Natural killer cell (primary cell): Measurements from ENCODE around the gene ITFG1. TPM values are rescaled to one million over a fixed set of nuclear protein-coding genes. Genes with fewer than 3 reads are reported as not detected.

Experiments used
- ATAC-seq, 3 donors: fragments of 150-1000 bp in 2 of 3; fragments of 200-7000 bp in 1 of 3; cut with Tn5 transposase; 1 replicate in 1 of 3; 2 replicates in 2 of 3; pipeline ENCODE4 v1.10.0; 2021; ENCODE audit warnings: mild to moderate bottlenecking in 2 of 3, moderate library complexity in 2 of 3
- DNase-seq, 2 donors: peaks; one replicate each; pipeline versions ENCODE4 v3.0.0 to v3.0.0-alpha.2; 2013 to 2021; ENCODE audit warnings: mixed read lengths in 1 of 2
- H3K27ac ChIP-seq: one replicate; pipeline ENCODE4 v1.5.1; 2013; ENCODE audit warnings: mild to moderate bottlenecking, low read length
- H3K27me3 ChIP-seq: one replicate; pipeline ENCODE4 v1.6.1; 2013; ENCODE audit warnings: low read length; ENCODE audit not compliant: control insufficient read depth, insufficient read depth
- H3K36me3 ChIP-seq: one replicate; pipeline ENCODE4 v1.6.1; 2013; ENCODE audit warnings: low read length; ENCODE audit not compliant: control insufficient read depth, insufficient read depth
- H3K4me1 ChIP-seq: one replicate; pipeline ENCODE4 v1.6.1; 2013; ENCODE audit warnings: low read length; ENCODE audit not compliant: control insufficient read depth, insufficient read depth
- H3K4me3 ChIP-seq: one replicate; pipeline ENCODE4 v1.5.1; 2013; ENCODE audit warnings: low read length
- H3K9me3 ChIP-seq: one replicate; pipeline ENCODE4 v1.6.1; 2013; ENCODE audit warnings: low read length; ENCODE audit not compliant: control insufficient read depth, insufficient read depth
- H3K27ac Mint-ChIP-seq, 2 donors: one replicate each; pipeline ENCODE4 v1.8.0; 2022; ENCODE audit warnings: mild to moderate bottlenecking in 2 of 2, mixed read lengths in 2 of 2, moderate library complexity in 1 of 2
- H3K27me3 Mint-ChIP-seq, 2 donors: one replicate each; pipeline ENCODE4 v1.8.0; 2022; ENCODE audit warnings: low read depth in 2 of 2, mixed read lengths in 2 of 2
- H3K36me3 Mint-ChIP-seq: one replicate; pipeline ENCODE4 v1.8.0; 2022; ENCODE audit warnings: mixed read lengths
- H3K4me1 Mint-ChIP-seq, 2 donors: one replicate each; pipeline ENCODE4 v1.8.0; 2022; ENCODE audit warnings: mixed read lengths in 2 of 2
- H3K4me3 Mint-ChIP-seq: one replicate; pipeline ENCODE4 v1.8.0; 2022; ENCODE audit warnings: mild to moderate bottlenecking, moderate library complexity, mixed read lengths
- H3K9me3 Mint-ChIP-seq, 2 donors: one replicate each; pipeline ENCODE4 v1.8.0; 2022; ENCODE audit warnings: mixed read lengths in 2 of 2
- CTCF ChIP-seq: fragments of 200-600 bp; IDR thresholded peaks from one replicate; pipeline ENCODE4 v1.8.0; 2022; ENCODE audit warnings: antibody characterized with exemption
- WGBS: methylation state at CpG from one replicate; pipeline ENCODE4 v1.1.7; 2013; ENCODE audit warnings: missing lambda C conversion rate; ENCODE audit not compliant: insufficient coverage; 5-methylcytosine and 5-hydroxymethylcytosine counted together
- intact Hi-C: fragments of 100-400 bp; cut with micrococcal nuclease; formaldehyde crosslinking; loops from one replicate; pipeline ENCODE4 v1.14.2; 2022
- total RNA-seq, 4 donors: library from RNA; stranded (reverse); fragments of 120-200 nt in 1 of 4; gene quantifications; one replicate each; pipeline versions ENCODE4 v1.2.3 to v1.2.4, GENCODE V29; 2013 to 2022

The ITFG1 gene
- total RNA-seq, 3 donors from 2014 or later (not counting 1 experiment from before 2014, with no cell fraction given), result 30.4 to 44.1 (median 38.2) TPM

- Histone ChIP-seq H3K4me3 (no peak overlapping the region), H3K27me3 (no peaks in the 10 kb centered on the region), H3K36me3 (peaks cover 5% of the 10 kb centered on the region), H3K4me1 (no peaks in the 10 kb centered on the region), H3K27ac (no peak overlapping the region), H3K9me3 (no peaks in the 10 kb centered on the region)
- Mint-ChIP-seq H3K36me3 (no peaks in the 10 kb centered on the region), H3K27ac (no peak overlapping the region), H3K4me3 (no peak overlapping the region), H3K4me1 (peaks cover 5 to 6% of the 10 kb centered on the region in 2 donors), H3K9me3 (no peaks in the 10 kb centered on the region), H3K27me3 (no peaks in the 10 kb centered on the region)
- TF ChIP-seq CTCF, result no peak
- ATAC-seq, result no peak
- intact Hi-C loops, result no loop called here
- WGBS, result 97% methylated on average over 3 of the region's 3 CpGs
- DNase-seq, result no peak
Observed at GRCh38 chr16:47377154-47377553, 83.7 kb downstream of the ITFG1 start.

GRCh38 chr16:47375423-47375822, 85.4 kb downstream of the ITFG1 start:
- no peak overlapping the region for H3K27ac Mint-ChIP-seq
- intact Hi-C loops, result no loop called here
- DNase-seq (no peak), ATAC-seq (no peak)
- Histone ChIP-seq H3K27ac (no peak overlapping the region), H3K4me3 (no peak overlapping the region), H3K27me3 (no peaks in the 10 kb centered on the region), H3K4me1 (no peaks in the 10 kb centered on the region), H3K9me3 (no peaks in the 10 kb centered on the region), H3K36me3 (peaks cover 5% of the 10 kb centered on the region)
- no peaks in the 10 kb centered on the region for H3K36me3 Mint-ChIP-seq
- H3K4me3 Mint-ChIP-seq, result no peak overlapping the region
- no CpG with 5 or more reads among the region's 1 CpG for WGBS
- no peaks in the 10 kb centered on the region for H3K27me3 Mint-ChIP-seq
- H3K9me3 Mint-ChIP-seq, result no peaks in the 10 kb centered on the region
- no peak for TF ChIP-seq CTCF
- peaks cover 5 to 17% of the 10 kb centered on the region in 2 donors for H3K4me1 Mint-ChIP-seq

- H3K4me1 ChIP-seq, result no peaks in the 10 kb centered on the region
- TF ChIP-seq CTCF, result no peak
- no peak overlapping the region for H3K27ac ChIP-seq
- Mint-ChIP-seq H3K4me1 (peaks cover 5 to 14% of the 10 kb centered on the region in 2 donors), H3K4me3 (no peak overlapping the region), H3K36me3 (no peaks in the 10 kb centered on the region), H3K27me3 (no peaks in the 10 kb centered on the region), H3K9me3 (no peaks in the 10 kb centered on the region), H3K27ac (no peak overlapping the region)
- intact Hi-C loops, result no loop called here
- H3K4me3 ChIP-seq, result no peak overlapping the region
- no CpG with 5 or more reads among the region's 3 CpGs for WGBS
- H3K9me3 ChIP-seq, result no peaks in the 10 kb centered on the region
- no peak for DNase-seq
- no peak for ATAC-seq
- H3K27me3 ChIP-seq, result no peaks in the 10 kb centered on the region
- H3K36me3 ChIP-seq, result peaks cover 5% of the 10 kb centered on the region
Observed at GRCh38 chr16:47374629-47375028, 86.2 kb downstream of the ITFG1 start.

GRCh38 chr16:47371271-47372014, 89.4 kb downstream of the ITFG1 start:
- peaks cover 5 to 13% of the 10 kb centered on the region in 2 donors for H3K4me1 Mint-ChIP-seq
- intact Hi-C loops, result no loop called here
- ATAC-seq (no peak), DNase-seq (no peak)
- no peak overlapping the region for H3K27ac Mint-ChIP-seq
- H3K4me3 Mint-ChIP-seq, result no peak overlapping the region
- Histone ChIP-seq H3K9me3 (no peaks in the 10 kb centered on the region), H3K36me3 (peaks cover 5% of the 10 kb centered on the region), H3K27me3 (no peaks in the 10 kb centered on the region), H3K4me3 (no peak overlapping the region), H3K27ac (no peak overlapping the region), H3K4me1 (no peaks in the 10 kb centered on the region)
- H3K27me3 Mint-ChIP-seq, result no peaks in the 10 kb centered on the region
- H3K36me3 Mint-ChIP-seq, result no peaks in the 10 kb centered on the region
- no peak for TF ChIP-seq CTCF
- H3K9me3 Mint-ChIP-seq, result no peaks in the 10 kb centered on the region
- WGBS, result 100% methylated on average over 5 of the region's 5 CpGs
